Chondrocyte (in vitro differentiated cells): Measurements from ENCODE around the gene CRACDL. TPM values are rescaled to one million over a fixed set of nuclear protein-coding genes. Genes with fewer than 3 reads are reported as not detected.

Source experiments
- DNase-seq: peaks from one replicate; pipeline ENCODE4 v3.0.0; 2021; ENCODE audit warnings: mixed read lengths, low spot score
- H3K27ac Mint-ChIP-seq: one replicate; pipeline ENCODE4 v1.8.0; 2021; ENCODE audit warnings: mild to moderate bottlenecking, moderate library complexity, mixed read lengths; ENCODE audit not compliant: unreplicated experiment
- H3K27me3 Mint-ChIP-seq: 2 replicates; pipeline ENCODE4 v1.8.0; 2021; ENCODE audit warnings: low read depth, mixed read lengths
- H3K36me3 Mint-ChIP-seq: 2 replicates; pipeline ENCODE4 v1.8.0; 2021; ENCODE audit warnings: low read depth, mixed read lengths
- H3K4me1 Mint-ChIP-seq: 2 replicates; pipeline ENCODE4 v1.8.0; 2021; ENCODE audit warnings: low read depth, mild to moderate bottlenecking, mixed read lengths
- H3K4me3 Mint-ChIP-seq: one replicate; pipeline ENCODE4 v1.8.0; 2021; ENCODE audit warnings: mild to moderate bottlenecking, moderate library complexity, mixed read lengths; ENCODE audit not compliant: unreplicated experiment
- H3K9me3 Mint-ChIP-seq: 2 replicates; pipeline ENCODE4 v1.8.0; 2021; ENCODE audit warnings: low read depth, mixed read lengths
- total RNA-seq: library from RNA; stranded (reverse); gene quantifications from 3 replicates; pipeline ENCODE4 v1.2.1, GENCODE V29; 2021
- TF ChIP-seq, protein P1 (sequence below): fragments of 200-600 bp; sonication (generic); IDR thresholded peaks from 2 replicates; pipeline ENCODE4 v1.5.0; 2021; ENCODE audit warnings: antibody characterized with exemption, mild to moderate bottlenecking, moderate library complexity

The CRACDL gene
- total RNA-seq, 1 donor from 2014 or later, result 17.0 TPM

DNA sequence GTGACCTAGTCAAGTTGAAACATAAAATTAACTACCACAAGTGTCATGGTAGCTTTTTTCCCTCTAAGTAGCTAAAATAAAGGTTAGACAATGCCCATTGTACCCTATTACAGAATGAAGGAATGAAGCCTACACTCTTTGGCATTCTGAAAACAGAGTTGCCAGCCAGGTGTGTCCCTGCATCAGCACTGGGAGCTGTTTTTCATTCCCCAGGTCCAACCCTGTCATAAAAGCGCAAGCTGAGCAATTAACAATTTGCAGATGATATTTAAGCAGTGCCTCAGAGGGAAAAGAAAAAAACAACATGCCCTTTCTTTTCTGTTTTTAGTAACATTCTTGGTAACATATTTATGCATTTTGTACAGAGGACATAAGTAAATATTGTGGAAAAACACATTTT is 158.3 kb downstream of the CRACDL start:
- H3K4me1 Mint-ChIP-seq, result peaks cover 3% of the 10 kb centered on the region
- TF ChIP-seq, protein P1, sequence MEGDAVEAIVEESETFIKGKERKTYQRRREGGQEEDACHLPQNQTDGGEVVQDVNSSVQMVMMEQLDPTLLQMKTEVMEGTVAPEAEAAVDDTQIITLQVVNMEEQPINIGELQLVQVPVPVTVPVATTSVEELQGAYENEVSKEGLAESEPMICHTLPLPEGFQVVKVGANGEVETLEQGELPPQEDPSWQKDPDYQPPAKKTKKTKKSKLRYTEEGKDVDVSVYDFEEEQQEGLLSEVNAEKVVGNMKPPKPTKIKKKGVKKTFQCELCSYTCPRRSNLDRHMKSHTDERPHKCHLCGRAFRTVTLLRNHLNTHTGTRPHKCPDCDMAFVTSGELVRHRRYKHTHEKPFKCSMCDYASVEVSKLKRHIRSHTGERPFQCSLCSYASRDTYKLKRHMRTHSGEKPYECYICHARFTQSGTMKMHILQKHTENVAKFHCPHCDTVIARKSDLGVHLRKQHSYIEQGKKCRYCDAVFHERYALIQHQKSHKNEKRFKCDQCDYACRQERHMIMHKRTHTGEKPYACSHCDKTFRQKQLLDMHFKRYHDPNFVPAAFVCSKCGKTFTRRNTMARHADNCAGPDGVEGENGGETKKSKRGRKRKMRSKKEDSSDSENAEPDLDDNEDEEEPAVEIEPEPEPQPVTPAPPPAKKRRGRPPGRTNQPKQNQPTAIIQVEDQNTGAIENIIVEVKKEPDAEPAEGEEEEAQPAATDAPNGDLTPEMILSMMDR, result no peak
- H3K27me3 Mint-ChIP-seq, result peaks cover 29% of the 10 kb centered on the region
- no peak overlapping the region for H3K4me3 Mint-ChIP-seq
- H3K36me3 Mint-ChIP-seq, result peaks cover 6% of the 10 kb centered on the region
- H3K27ac Mint-ChIP-seq, result no peak overlapping the region
- peaks cover 16% of the 10 kb centered on the region for H3K9me3 Mint-ChIP-seq
- DNase-seq, result no peak

DNA sequence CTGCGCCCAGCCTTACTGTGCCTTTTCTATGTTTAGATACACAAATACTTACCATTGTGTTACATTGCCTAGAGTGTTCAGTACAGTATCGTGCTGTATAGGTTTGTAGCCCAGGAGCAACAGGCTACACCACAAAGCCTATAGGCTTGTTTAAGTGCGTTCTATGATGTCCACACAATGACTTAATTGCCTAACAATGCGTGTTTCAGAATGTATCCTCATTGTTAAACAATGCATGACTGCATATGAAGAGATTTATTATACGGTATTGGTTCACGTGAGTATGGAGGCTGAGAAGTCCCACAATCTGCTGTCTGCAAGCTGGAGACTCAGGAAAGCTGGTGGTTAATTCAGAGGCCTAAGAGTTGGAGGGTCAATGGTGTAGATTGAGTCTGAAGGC is 158.9 kb downstream of the CRACDL start:
- TF ChIP-seq, protein P1, result no peak

DNA sequence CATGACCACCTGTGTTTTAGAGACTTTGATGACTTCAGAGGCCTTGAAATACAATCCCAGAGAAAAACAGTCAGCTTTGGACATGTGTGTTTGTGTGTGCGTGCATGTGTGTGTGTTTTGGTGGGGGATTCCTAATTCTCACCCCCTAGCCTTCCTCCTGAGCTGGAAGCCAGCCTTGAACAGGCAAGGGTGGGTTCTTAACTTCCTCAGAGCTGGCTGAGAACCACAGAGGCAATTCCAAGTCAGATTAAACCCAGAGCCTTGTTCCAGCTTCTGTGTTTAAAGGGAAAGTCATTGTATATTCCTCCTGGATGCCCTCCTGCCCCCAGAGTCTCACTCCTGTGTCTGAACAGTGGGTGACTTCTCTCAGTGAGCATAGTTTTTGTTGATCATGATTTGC is 159.9 kb downstream of the CRACDL start:
- H3K27ac Mint-ChIP-seq, result no peak overlapping the region
- TF ChIP-seq, protein P1, result no peak
- H3K4me3 Mint-ChIP-seq, result no peak overlapping the region
- no peak for DNase-seq
- H3K36me3 Mint-ChIP-seq, result peaks cover 2% of the 10 kb centered on the region
- peaks cover 44% of the 10 kb centered on the region for H3K27me3 Mint-ChIP-seq
- peaks cover 4% of the 10 kb centered on the region for H3K9me3 Mint-ChIP-seq
- peaks cover 14% of the 10 kb centered on the region for H3K4me1 Mint-ChIP-seq

More for the DNA sequence above, 158.9 kb downstream of the CRACDL start:
- DNase-seq, result no peak
- Mint-ChIP-seq H3K4me1 (peaks cover 8% of the 10 kb centered on the region), H3K9me3 (peaks cover 9% of the 10 kb centered on the region), H3K27me3 (peaks cover 35% of the 10 kb centered on the region), H3K4me3 (no peak overlapping the region), H3K27ac (no peak overlapping the region), H3K36me3 (peaks cover 5% of the 10 kb centered on the region)

DNA sequence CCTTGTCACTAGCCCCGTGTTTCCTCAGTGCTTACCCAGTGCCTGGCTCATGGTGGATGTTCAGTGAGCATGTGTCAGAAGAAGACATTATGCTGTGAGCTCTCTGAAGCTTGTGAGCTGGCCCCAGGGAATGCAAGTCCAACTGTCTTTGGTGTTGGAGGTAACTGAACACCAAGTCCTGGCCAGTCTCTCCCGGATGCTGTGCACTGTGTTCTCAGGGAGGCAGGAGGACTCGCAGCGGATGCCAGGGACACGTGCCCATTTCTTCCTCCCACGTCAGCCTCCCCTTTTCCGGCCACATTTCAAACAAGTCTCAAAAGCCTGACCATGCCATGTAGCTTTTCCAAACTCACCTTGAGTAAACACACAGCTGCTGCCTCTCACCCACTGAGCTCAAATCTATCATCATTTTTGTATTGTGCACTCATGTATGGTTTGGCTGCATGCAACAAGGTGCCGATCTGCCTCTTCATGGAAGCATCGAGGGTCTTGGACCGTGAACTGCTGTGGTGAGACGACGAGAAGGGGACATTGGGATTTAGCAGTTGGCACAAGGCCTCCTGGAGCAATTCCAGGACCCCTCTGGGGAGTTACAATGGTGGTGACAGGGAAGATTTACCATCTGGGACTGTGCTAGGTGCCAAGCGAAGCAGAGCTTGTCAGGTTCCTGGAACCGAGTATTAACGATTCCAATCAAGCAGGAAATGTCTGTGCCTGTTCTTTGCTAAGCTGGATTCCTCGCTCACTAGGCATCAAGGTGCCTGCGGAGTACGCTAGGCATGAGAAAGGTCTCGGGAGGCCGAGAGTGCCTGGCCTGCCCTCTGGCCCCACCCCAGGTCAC is 160.7 kb downstream of the CRACDL start:
- no peak for DNase-seq
- no peak overlapping the region for H3K27ac Mint-ChIP-seq
- TF ChIP-seq, protein P1, result no peak
- H3K4me3 Mint-ChIP-seq, result no peak overlapping the region
- H3K27me3 Mint-ChIP-seq, result peaks cover 44% of the 10 kb centered on the region
- peaks cover 2% of the 10 kb centered on the region for H3K36me3 Mint-ChIP-seq
- peaks cover 4% of the 10 kb centered on the region for H3K9me3 Mint-ChIP-seq
- peaks cover 17% of the 10 kb centered on the region for H3K4me1 Mint-ChIP-seq

DNA sequence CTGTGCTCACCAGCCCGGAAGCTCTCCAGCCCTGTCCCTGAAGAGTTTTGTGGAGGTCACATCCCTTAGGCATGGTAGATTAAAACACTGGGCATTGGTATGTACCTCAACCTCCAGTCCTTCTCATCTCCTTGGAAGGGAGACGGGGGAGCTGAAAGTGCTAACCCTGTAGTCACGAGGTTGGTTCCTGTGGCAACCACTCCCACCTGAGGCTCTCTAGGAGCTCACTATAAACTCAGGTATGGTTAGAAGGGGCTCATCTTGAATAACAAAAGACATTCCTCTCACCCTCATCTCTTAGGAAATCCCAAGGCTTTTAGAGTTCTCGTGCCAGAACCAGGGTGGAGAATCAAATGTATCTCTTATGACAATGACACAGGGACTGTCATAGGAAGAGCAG is 162.1 kb downstream of the CRACDL start:
- Mint-ChIP-seq H3K4me3 (no peak overlapping the region), H3K27ac (no peak overlapping the region), H3K27me3 (peaks cover 40% of the 10 kb centered on the region), H3K36me3 (no peaks in the 10 kb centered on the region), H3K4me1 (peaks cover 20% of the 10 kb centered on the region), H3K9me3 (peaks cover 7% of the 10 kb centered on the region)
- TF ChIP-seq, protein P1, result no peak
- no peak for DNase-seq
